ENCODE results near the gene MFAP2.
"Not testable (repeated sequence)": the region's sequence is repeated elsewhere in the genome, so short reads cannot be mapped to it uniquely, and the experiment has no call there.

The MFAP2 gene

GRCh38 chr1:16938351-16939321 lies 41.8 kb downstream of the MFAP2 start:
- TF ChIP-seq POLR2A (IDR thresholded peaks at IDR 0.05; ENCODE audit: extremely low read depth, insufficient read length) (no peak), MYC (IDR thresholded peaks at IDR 0.05; ENCODE audit: low read depth, low read length) (no peak), MAX (IDR thresholded peaks at IDR 0.05; ENCODE audit: low read depth, low read length) (no peak), CTCF (IDR thresholded peaks at IDR 0.05; ENCODE audit: low read depth, low read length) (no peak)
- DNase-seq (ENCODE audit: low read depth), result no peak
- no peak overlapping the region for H3K4me3 ChIP-seq (ENCODE audit: low read depth, low read length)

GRCh38 chr1:16936580-16936979 lies 43.8 kb downstream of the MFAP2 start:
- DNase-seq (ENCODE audit: low read depth); H3K4me3 ChIP-seq (ENCODE audit: low read depth, low read length): not testable (repeated sequence)

GRCh38 chr1:16933945-16934344 lies 46.5 kb downstream of the MFAP2 start:
- H3K4me3 ChIP-seq (ENCODE audit: low read depth, low read length); DNase-seq (ENCODE audit: low read depth): not testable (repeated sequence)

- DNase-seq (ENCODE audit: low read depth); H3K4me3 ChIP-seq (ENCODE audit: low read depth, low read length): not testable (repeated sequence)
Observed at GRCh38 chr1:16931206-16931934, 49.0 kb downstream of the MFAP2 start.

- H3K4me3 ChIP-seq (ENCODE audit: low read depth, low read length); DNase-seq (ENCODE audit: low read depth): not testable (repeated sequence)
Observed at GRCh38 chr1:16929146-16930041, 51.0 kb downstream of the MFAP2 start.

- TF ChIP-seq POLR2A (IDR thresholded peaks at IDR 0.05; ENCODE audit: extremely low read depth, insufficient read length) (no peak), MAX (IDR thresholded peaks at IDR 0.05; ENCODE audit: low read depth, low read length) (no peak), MYC (IDR thresholded peaks at IDR 0.05; ENCODE audit: low read depth, low read length) (no peak), CTCF (IDR thresholded peaks at IDR 0.05; ENCODE audit: low read depth, low read length) (no peak)
- no peak for DNase-seq (ENCODE audit: low read depth)
Observed at GRCh38 chr1:16927711-16928485, 52.5 kb downstream of the MFAP2 start.

GRCh38 chr1:16927256-16927655 lies 53.2 kb downstream of the MFAP2 start:
- TF ChIP-seq POLR2A (IDR thresholded peaks at IDR 0.05; ENCODE audit: extremely low read depth, insufficient read length), result no peak
- no peak for TF ChIP-seq MAX (IDR thresholded peaks at IDR 0.05; ENCODE audit: low read depth, low read length)
- no peak for TF ChIP-seq CTCF (IDR thresholded peaks at IDR 0.05; ENCODE audit: low read depth, low read length)
- no peak for TF ChIP-seq MYC (IDR thresholded peaks at IDR 0.05; ENCODE audit: low read depth, low read length)
- no peak overlapping the region for H3K4me3 ChIP-seq (ENCODE audit: low read depth, low read length)
- DNase-seq (ENCODE audit: low read depth), result no peak

More at GRCh38 chr1:16927711-16928485, 52.5 kb downstream of the MFAP2 start:
- H3K4me3 ChIP-seq (ENCODE audit: low read depth, low read length), result no peak overlapping the region

All from NB4 (cell line).